WTC11 (cell line): Measurements from ENCODE around the gene PRAME. TPM values are rescaled to one million over a fixed set of nuclear protein-coding genes. Genes with fewer than 3 reads are reported as not detected.

Experiments
- ATAC-seq: fragments of 200-7000 bp; cut with Tn5 transposase; 2 replicates; pipeline ENCODE4 v1.10.0; 2021; ENCODE audit warnings: mild to moderate bottlenecking, moderate library complexity
- CTCF ChIA-PET: fragments of 300-600 bp; sonication (Branson Sonifier 250); formaldehyde crosslinking; loops from one replicate; lab custom pipeline; 2021; ENCODE audit warnings: antibody characterized with exemption; lab: Charles Lee
- POLR2A ChIA-PET: fragments of 350-600 bp; sonication (Branson Sonifier 250); formaldehyde crosslinking; loops from one replicate; lab custom pipeline; 2021; ENCODE audit warnings: antibody characterized with exemption; lab: Charles Lee
- DNase-seq: peaks from one replicate; pipeline ENCODE4 v3.0.0; 2021; ENCODE audit warnings: low spot score
- H3K27ac Mint-ChIP-seq: 2 replicates; pipeline ENCODE4 v1.8.0; 2021; ENCODE audit warnings: mixed read lengths
- H3K27me3 Mint-ChIP-seq: 2 replicates; pipeline ENCODE4 v1.8.0; 2021; ENCODE audit warnings: low read depth, mild to moderate bottlenecking, moderate library complexity, mixed read lengths
- H3K36me3 Mint-ChIP-seq: 2 replicates; pipeline ENCODE4 v1.8.0; 2021; ENCODE audit warnings: mixed read lengths
- H3K4me1 Mint-ChIP-seq: 2 replicates; pipeline ENCODE4 v1.8.0; 2022; ENCODE audit warnings: mixed read lengths
- H3K4me3 Mint-ChIP-seq: 2 replicates; pipeline ENCODE4 v1.8.0; 2021; ENCODE audit warnings: mild to moderate bottlenecking, moderate library complexity, mixed read lengths
- H3K9me3 Mint-ChIP-seq: 2 replicates; pipeline ENCODE4 v1.8.0; 2021; ENCODE audit warnings: mixed read lengths
- AFF4 ChIP-seq: sonication (generic); formaldehyde crosslinking; IDR thresholded peaks from 2 replicates; pipeline ENCODE4 v1.8.1; 2023; ENCODE audit warnings: mild to moderate bottlenecking, missing genetic modification reagents, borderline replicate concordance
- ARID4B ChIP-seq: sonication (generic); formaldehyde crosslinking; IDR thresholded peaks from 2 replicates; pipeline ENCODE4 v1.8.0; 2023; ENCODE audit warnings: missing genetic modification reagents, mild to moderate bottlenecking, borderline replicate concordance
- ATF1 ChIP-seq: sonication (generic); formaldehyde crosslinking; IDR thresholded peaks from 2 replicates; pipeline ENCODE4 v1.8.1; 2023; ENCODE audit warnings: mild to moderate bottlenecking, moderate library complexity, missing genetic modification reagents
- E2F1 ChIP-seq: sonication (generic); formaldehyde crosslinking; IDR thresholded peaks from 2 replicates; pipeline ENCODE4 v1.8.0; 2022; ENCODE audit warnings: mild to moderate bottlenecking, missing genetic modification reagents
- EMX1 ChIP-seq: fragments of 250-450 bp; sonication (Bioruptor Pico); IDR thresholded peaks from 2 replicates; pipeline ENCODE4 v1.8.0; 2021; ENCODE audit warnings: mild to moderate bottlenecking
- FOXK1 ChIP-seq: sonication (generic); formaldehyde crosslinking; IDR thresholded peaks from 2 replicates; pipeline ENCODE4 v1.8.0; 2022; ENCODE audit warnings: mild to moderate bottlenecking, moderate library complexity, missing genetic modification reagents
- HMGA2 ChIP-seq: fragments of 250-450 bp; sonication (Bioruptor Pico); IDR thresholded peaks from 2 replicates; pipeline ENCODE4 v1.4.0; 2021; ENCODE audit warnings: mild to moderate bottlenecking, moderate library complexity
- JAZF1 ChIP-seq: fragments of 250-450 bp; sonication (Bioruptor Pico); IDR thresholded peaks from 2 replicates; pipeline ENCODE4 v1.9.0; 2021; ENCODE audit warnings: moderate library complexity, mild to moderate bottlenecking, inconsistent platforms
- OVOL2 ChIP-seq: fragments of 250-450 bp; sonication (Bioruptor Pico); IDR thresholded peaks from 2 replicates; pipeline ENCODE4 v1.9.0; 2021; ENCODE audit warnings: mild to moderate bottlenecking, borderline replicate concordance
- RELA ChIP-seq: sonication (generic); formaldehyde crosslinking; IDR thresholded peaks from 2 replicates; pipeline ENCODE4 v1.8.1; 2022; ENCODE audit warnings: missing genetic modification reagents, mild to moderate bottlenecking, borderline replicate concordance
- SMAD3 ChIP-seq: sonication (generic); formaldehyde crosslinking; IDR thresholded peaks from 2 replicates; pipeline ENCODE4 v1.8.0; 2022; ENCODE audit warnings: missing genetic modification reagents, mild to moderate bottlenecking, borderline replicate concordance
- TEAD1 ChIP-seq: sonication (generic); formaldehyde crosslinking; IDR thresholded peaks from 2 replicates; pipeline ENCODE4 v1.8.0; 2022; ENCODE audit warnings: mild to moderate bottlenecking, missing genetic modification reagents
- ZMAT4 ChIP-seq: fragments of 250-450 bp; sonication (Bioruptor Pico); IDR thresholded peaks from 2 replicates; pipeline ENCODE4 v1.9.0; 2021; ENCODE audit warnings: mild to moderate bottlenecking
- ZNF219 ChIP-seq: sonication (generic); formaldehyde crosslinking; IDR thresholded peaks from 2 replicates; pipeline ENCODE4 v1.8.0; 2023; ENCODE audit warnings: missing genetic modification reagents, mild to moderate bottlenecking, borderline replicate concordance
- ZNF423 ChIP-seq: fragments of 250-450 bp; sonication (Bioruptor Pico); IDR thresholded peaks from 2 replicates; pipeline ENCODE4 v2.1.2; 2022; ENCODE audit warnings: mild to moderate bottlenecking, moderate library complexity
- ZNF425 ChIP-seq: fragments of 250-450 bp; sonication (Bioruptor Pico); conservative IDR thresholded peaks from 2 replicates; pipeline ENCODE4 v1.9.0; 2021; ENCODE audit warnings: mild to moderate bottlenecking
- total RNA-seq: library from RNA; stranded (reverse); gene quantifications from 3 replicates; pipeline ENCODE4 v1.2.3, GENCODE V29; 2021

PRAME gene
- total RNA-seq, 1 experiment from 2014 or later: 1.5 TPM

GRCh38 chr22:22565981-22566380 is 6.9 kb upstream of the PRAME start:
- no peaks in the 10 kb centered on the region for H3K9me3 Mint-ChIP-seq
- H3K27me3 Mint-ChIP-seq: peaks cover 94% of the 10 kb centered on the region
- POLR2A ChIA-PET: no interaction called here
- TF ChIP-seq ZNF423 (no peak), FOXK1 (CRISPR knock-in tag) (no peak), AFF4 (CRISPR knock-in tag) (no peak), SMAD3 (CRISPR knock-in tag) (no peak)
- H3K4me1 Mint-ChIP-seq: no peaks in the 10 kb centered on the region
- H3K4me3 Mint-ChIP-seq: no peak overlapping the region
- no peak for DNase-seq
- no peak for ATAC-seq
- CTCF ChIA-PET: interaction anchor here (1.5 to 5.0 kb wide), 3 partner anchors 10 to 318 kb away, joined by 3 to 31 read pairs (median 4); no protein-coding TSS in a partner anchor
- H3K27ac Mint-ChIP-seq: no peak overlapping the region
- H3K36me3 Mint-ChIP-seq: no peaks in the 10 kb centered on the region

- Mint-ChIP-seq H3K36me3 (peaks cover 4% of the 10 kb centered on the region), H3K4me1 (no peaks in the 10 kb centered on the region), H3K27me3 (peaks cover 79% of the 10 kb centered on the region), H3K9me3 (peaks cover 12% of the 10 kb centered on the region), H3K4me3 (no peak overlapping the region), H3K27ac (no peak overlapping the region)
- POLR2A ChIA-PET: no interaction called here
- DNase-seq (no peak), ATAC-seq (no peak)
- CTCF ChIA-PET: interaction anchor here (0.6 to 2.5 kb wide), 21 partner anchors 10 to 219 kb away, joined by 3 to 24 read pairs (median 4); partner anchors contain the start of genes ZNF280A and ZNF280B
- no peak for TF ChIP-seq ZNF423
- no peak for TF ChIP-seq ATF1 (CRISPR knock-in tag)
- TF ChIP-seq AFF4 (CRISPR knock-in tag): no peak
- no peak for TF ChIP-seq E2F1
- no peak for TF ChIP-seq JAZF1 (CRISPR knock-in tag)
- TF ChIP-seq RELA (CRISPR knock-in tag): no peak
- no peak for TF ChIP-seq TEAD1 (CRISPR knock-in tag)
- no peak for TF ChIP-seq ZMAT4 (CRISPR knock-in tag)
- no peak for TF ChIP-seq HMGA2 (CRISPR knock-in tag)
- no peak for TF ChIP-seq ZNF219 (CRISPR knock-in tag)
- TF ChIP-seq ZNF425 (CRISPR knock-in tag): no peak
- no peak for TF ChIP-seq ARID4B (CRISPR knock-in tag)
- no peak for TF ChIP-seq OVOL2 (CRISPR knock-in tag)
- no peak for TF ChIP-seq EMX1 (CRISPR knock-in tag)
Measured at GRCh38 chr22:22558071-22558971, 744 bp downstream of the PRAME start.
